Ascending aorta (tissue), 2 donors: ENCODE data around the gene TUBGCP2. TPM values are rescaled to one million over a fixed set of nuclear protein-coding genes. Genes with fewer than 3 reads are reported as not detected.
A peak's percentile ranks its signal among the peaks of the same experiment; 100 is the strongest.

Experiments used
- DNase-seq, 2 donors: peaks; one replicate each; pipeline ENCODE4 v3.0.0-alpha.2; 2019; ENCODE audit warnings: low spot score in 2 of 2
- H3K27ac ChIP-seq, 2 donors: fragments of 200-600 bp; sonication (generic); one replicate each; pipeline ENCODE4 v1.5.1; 2016 to 2017; ENCODE audit warnings: mild to moderate bottlenecking in 1 of 2
- H3K27me3 ChIP-seq: fragments of 200-600 bp; sonication (generic); one replicate; pipeline ENCODE4 v1.5.1; 2017
- H3K36me3 ChIP-seq, 2 donors: fragments of 200-600 bp; sonication (generic); one replicate each; pipeline ENCODE4 v1.5.1; 2016
- H3K4me1 ChIP-seq, 2 donors: fragments of 200-600 bp; sonication (generic); one replicate each; pipeline ENCODE4 v1.5.1; 2016 to 2017; ENCODE audit warnings: mild to moderate bottlenecking in 1 of 2
- H3K4me3 ChIP-seq, 2 donors: fragments of 200-600 bp; sonication (generic); one replicate each; pipeline ENCODE4 v1.5.1; 2016 to 2017; ENCODE audit warnings: mild to moderate bottlenecking in 1 of 2
- H3K9me3 ChIP-seq, 2 donors: fragments of 200-600 bp; sonication (generic); one replicate each; pipeline ENCODE4 v1.5.1; 2016
- CTCF ChIP-seq, 3 experiments: fragments of 200-600 bp in 2 of 3; fragments of 450-650 bp in 1 of 3; sonication (generic) in 2 of 3; IDR thresholded peaks; one replicate each; pipeline ENCODE4 v1.5.1; 2016 to 2019; ENCODE audit warnings: antibody characterized with exemption in 3 of 3, mild to moderate bottlenecking in 1 of 3, moderate library complexity in 1 of 3
- intact Hi-C: fragments of 100-400 bp; cut with DNase I; formaldehyde crosslinking; loops from one replicate; pipeline ENCODE4 v1.15.1; 2023
- total RNA-seq: library from RNA; depleted of rRNA; stranded (reverse); fragments of >200 nt; gene quantifications from one replicate; pipeline ENCODE4 v1.1.0, GENCODE V29; 2016

The TUBGCP2 gene
- total RNA-seq, 1 donor from 2014 or later, result 72.4 TPM

- no peak for DNase-seq
- Histone ChIP-seq H3K27me3 (no peaks in the 10 kb centered on the region), H3K36me3 (peaks cover 19 to 22% of the 10 kb centered on the region in 2 donors), H3K27ac (no peak overlapping the region), H3K4me1 (peaks cover 2 to 17% of the 10 kb centered on the region in 2 donors), H3K4me3 (no peak overlapping the region), H3K9me3 (no peaks in the 10 kb centered on the region)
- intact Hi-C loops, result no loop called here
- TF ChIP-seq CTCF (IDR thresholded peaks at IDR 0.05), result no peak
These were observed 2.9 kb upstream of the TUBGCP2 start for GRCh38 chr10:133311570-133311969.

- peaks cover 2 to 22% of the 10 kb centered on the region in 2 donors for H3K4me1 ChIP-seq
- DNase-seq, result no peak
- H3K4me3 ChIP-seq, result no peak overlapping the region
- no peaks in the 10 kb centered on the region for H3K27me3 ChIP-seq
- no peaks in the 10 kb centered on the region for H3K9me3 ChIP-seq
- peaks cover 19 to 22% of the 10 kb centered on the region in 2 donors for H3K36me3 ChIP-seq
- no peak overlapping the region for H3K27ac ChIP-seq
- TF ChIP-seq CTCF (IDR thresholded peaks at IDR 0.05), result no peak
- intact Hi-C loops, result no loop called here
These were observed 2.1 kb upstream of the TUBGCP2 start for GRCh38 chr10:133310789-133311188.

- peaks cover 2 to 25% of the 10 kb centered on the region in 2 donors for H3K4me1 ChIP-seq
- H3K9me3 ChIP-seq, result no peaks in the 10 kb centered on the region
- H3K4me3 ChIP-seq, result no peak overlapping the region
- no peak for TF ChIP-seq CTCF (IDR thresholded peaks at IDR 0.05)
- no peak overlapping the region for H3K27ac ChIP-seq
- H3K27me3 ChIP-seq, result no peaks in the 10 kb centered on the region
- peaks cover 19 to 22% of the 10 kb centered on the region in 2 donors for H3K36me3 ChIP-seq
- DNase-seq, result no peak
- intact Hi-C loops, result no loop called here
These were observed 1.7 kb upstream of the TUBGCP2 start for GRCh38 chr10:133310399-133310755.

GRCh38 chr10:133309720-133310398 lies 1.2 kb upstream of the TUBGCP2 start:
- H3K27ac ChIP-seq, result peak overlapping the region; percentile 87 to 91
- peaks cover 19 to 22% of the 10 kb centered on the region in 2 donors for H3K36me3 ChIP-seq
- TF ChIP-seq CTCF (IDR thresholded peaks at IDR 0.05), result no peak
- peaks cover 2 to 25% of the 10 kb centered on the region in 2 donors for H3K4me1 ChIP-seq
- intact Hi-C loops, result loop anchor here (1.0 to 5.0 kb wide), 5 partner anchors 19 to 1003 kb away; partner anchors contain the start of genes LRRC27, MTG1 and STK32C
- H3K27me3 ChIP-seq, result no peaks in the 10 kb centered on the region
- H3K4me3 ChIP-seq, result no peak overlapping the region
- DNase-seq, result no peak
- H3K9me3 ChIP-seq, result no peaks in the 10 kb centered on the region

GRCh38 chr10:133309100-133309719 lies 538 bp upstream of the TUBGCP2 start:
- Histone ChIP-seq H3K27ac (peak overlapping the region; percentile 87 to 91), H3K9me3 (no peaks in the 10 kb centered on the region), H3K27me3 (no peaks in the 10 kb centered on the region), H3K4me1 (peaks cover 2 to 25% of the 10 kb centered on the region in 2 donors), H3K4me3 (peak overlapping the region; percentile 92 to 93), H3K36me3 (peaks cover 19 to 22% of the 10 kb centered on the region in 2 donors)
- no peak for TF ChIP-seq CTCF (IDR thresholded peaks at IDR 0.05)
- intact Hi-C loops, result loop anchor here (1.0 to 5.0 kb wide), 5 partner anchors 20 to 1002 kb away; partner anchors contain the start of genes LRRC27, MTG1 and STK32C
- DNase-seq, result peak; percentile 72 to 94
